B cell (primary cell): Measurements from ENCODE around the gene STOML1. TPM values are rescaled to one million over a fixed set of nuclear protein-coding genes. Genes with fewer than 3 reads are reported as not detected.

Source experiments
- ATAC-seq: fragments of 200-7000 bp; cut with Tn5 transposase; one replicate; pipeline ENCODE4 v1.10.0; 2021; ENCODE audit warnings: low read depth, mild to moderate bottlenecking, moderate number of reproducible peaks, moderate library complexity
- CTCF ChIA-PET: fragments of 350-600 bp; sonication (Branson Sonifier 250); formaldehyde crosslinking; loops from one replicate; lab custom pipeline; 2021; ENCODE audit warnings: antibody characterized with exemption, inconsistent platforms; lab: Charles Lee
- POLR2A ChIA-PET: fragments of 350-600 bp; sonication (Branson Sonifier 250); formaldehyde crosslinking; loops from one replicate; lab custom pipeline; 2021; ENCODE audit warnings: antibody characterized with exemption; lab: Charles Lee
- DNase-seq: peaks from one replicate; pipeline ENCODE4 v3.0.0; 2013
- H2AFZ ChIP-seq: 2 replicates; pipeline ENCODE4 v1.6.1; 2012; ENCODE audit warnings: mild to moderate bottlenecking, low read depth, low read length; ENCODE audit not compliant: insufficient read depth, poor library complexity, severe bottlenecking
- H3K27ac ChIP-seq, 2 donors: 1 replicate in 1 of 2; 2 replicates in 1 of 2; pipeline ENCODE4 v1.5.1; 2012 to 2013; ENCODE audit warnings: low read length in 2 of 2, mild to moderate bottlenecking in 2 of 2, moderate library complexity in 1 of 2
- H3K27me3 ChIP-seq, 4 experiments: fragments of 200-600 bp in 1 of 4; sonication (generic) in 1 of 4; replicated peaks in 1 of 4; 1 replicate in 2 of 4; 2 replicates in 2 of 4; pipeline versions ENCODE4 v1.6.1 to v1.7.0; 2013 to 2016; ENCODE audit warnings: low read length in 3 of 4, mild to moderate bottlenecking in 2 of 4, mixed read lengths in 1 of 4, moderate library complexity in 1 of 4; ENCODE audit not compliant: insufficient read depth in 4 of 4, control insufficient read depth in 3 of 4; ENCODE audit errors: control extremely low read depth in 1 of 4
- H3K36me3 ChIP-seq, 2 experiments: replicated peaks in 1 of 2; 1 replicate in 1 of 2; 2 replicates in 1 of 2; pipeline versions ENCODE4 v1.6.1 to v1.7.1; 2013; ENCODE audit warnings: low read length in 1 of 2; ENCODE audit not compliant: insufficient read depth in 2 of 2, control insufficient read depth in 1 of 2; ENCODE audit errors: control extremely low read depth in 1 of 2, extremely low read depth in 1 of 2
- H3K4me1 ChIP-seq, 2 donors: fragments of 200-600 bp in 1 of 2; sonication (generic) in 1 of 2; 1 replicate in 1 of 2; 2 replicates in 1 of 2; pipeline versions ENCODE4 v1.5.1 to v1.6.1; 2013 to 2017; ENCODE audit warnings: low read length in 2 of 2; ENCODE audit not compliant: control insufficient read depth in 2 of 2, insufficient read depth in 2 of 2
- H3K4me2 ChIP-seq: replicated peaks from 2 replicates; pipeline ENCODE3; 2012; ENCODE audit warnings: mild to moderate bottlenecking, low read depth, low read length; ENCODE audit not compliant: poor library complexity, severe bottlenecking
- H3K4me3 ChIP-seq, 5 experiments: fragments of 200-600 bp in 1 of 5; sonication (generic) in 1 of 5; 1 replicate in 3 of 5; 2 replicates in 2 of 5; pipeline versions ENCODE4 v1.5.1 to v1.7.0; 2011 to 2016; ENCODE audit warnings: low read length in 4 of 5, mild to moderate bottlenecking in 4 of 5, low read depth in 2 of 5, control low read depth in 1 of 5, moderate library complexity in 1 of 5; ENCODE audit not compliant: insufficient read depth in 1 of 5; ENCODE audit errors: control extremely low read depth in 1 of 5, extremely low read depth in 1 of 5
- H3K79me2 ChIP-seq: fragments of 200-600 bp; sonication (generic); one replicate; pipeline ENCODE4 v1.6.0; 2016; ENCODE audit warnings: low read length; ENCODE audit not compliant: control insufficient read depth, insufficient read depth
- H3K9ac ChIP-seq: fragments of 200-600 bp; sonication (generic); 2 replicates; pipeline ENCODE4 v1.6.1; 2017; ENCODE audit warnings: mild to moderate bottlenecking, low read length, moderate library complexity
- H3K9me3 ChIP-seq, 3 donors: one replicate each; pipeline versions ENCODE4 v1.6.1 to v1.7.1; 2013; ENCODE audit warnings: low read length in 2 of 3; ENCODE audit not compliant: control insufficient read depth in 2 of 3, insufficient read depth in 1 of 3; ENCODE audit errors: control extremely low read depth in 1 of 3
- H4K20me1 ChIP-seq: 2 replicates; pipeline ENCODE4 v1.6.0; 2012; ENCODE audit warnings: mild to moderate bottlenecking, low read length; ENCODE audit not compliant: insufficient read depth, control insufficient read depth, poor library complexity, severe bottlenecking
- H3K27ac Mint-ChIP-seq: one replicate; pipeline ENCODE4 v1.8.0; 2021; ENCODE audit warnings: mixed read lengths
- H3K27me3 Mint-ChIP-seq: one replicate; pipeline ENCODE4 v1.8.0; 2021; ENCODE audit warnings: mixed read lengths
- H3K4me1 Mint-ChIP-seq: one replicate; pipeline ENCODE4 v1.8.0; 2021; ENCODE audit warnings: mixed read lengths
- H3K4me3 Mint-ChIP-seq: one replicate; pipeline ENCODE4 v1.8.0; 2021; ENCODE audit warnings: mixed read lengths
- H3K9me3 Mint-ChIP-seq: one replicate; pipeline ENCODE4 v1.8.0; 2022; ENCODE audit warnings: mixed read lengths; ENCODE audit not compliant: insufficient read depth
- EZH2 ChIP-seq: IDR thresholded peaks from 2 replicates; pipeline ENCODE4 v1.6.1; 2012; ENCODE audit warnings: borderline replicate concordance, low read depth, mild to moderate bottlenecking, moderate library complexity, low read length; ENCODE audit not compliant: insufficient read depth, poor library complexity, severe bottlenecking
- WGBS: methylation state at CpG from one replicate; pipeline ENCODE4 v1.1.5; 2013; ENCODE audit warnings: missing lambda C conversion rate; ENCODE audit not compliant: insufficient coverage; 5-methylcytosine and 5-hydroxymethylcytosine counted together
- intact Hi-C: fragments of 100-400 bp; cut with micrococcal nuclease; formaldehyde crosslinking; loops from one replicate; pipeline ENCODE4 v1.10.0; 2022
- polyA plus RNA-seq: library from polyadenylated mRNA; depleted of rRNA; stranded (reverse); fragments of >200 nt; gene quantifications from 2 replicates; pipeline ENCODE4 v1.2.3, GENCODE V29; 2012
- total RNA-seq, 2 donors: library from RNA; stranded (reverse); fragments of 120-200 nt in 1 of 2; gene quantifications; 1 replicate in 1 of 2; 2 replicates in 1 of 2; pipeline versions ENCODE4 v1.2.3 to v1.2.4, GENCODE V29; 2013 to 2022
- TF ChIP-seq, protein P1 (sequence below): fragments of 200-600 bp; IDR thresholded peaks from one replicate; pipeline ENCODE4 v1.8.0; 2022; ENCODE audit warnings: antibody characterized with exemption, mild to moderate bottlenecking

Gene STOML1
- total and polyA plus RNA-seq, 2 donors (not counting 1 experiment from before 2014, with no cell fraction given), result 6.2 to 11.3 TPM

DNA sequence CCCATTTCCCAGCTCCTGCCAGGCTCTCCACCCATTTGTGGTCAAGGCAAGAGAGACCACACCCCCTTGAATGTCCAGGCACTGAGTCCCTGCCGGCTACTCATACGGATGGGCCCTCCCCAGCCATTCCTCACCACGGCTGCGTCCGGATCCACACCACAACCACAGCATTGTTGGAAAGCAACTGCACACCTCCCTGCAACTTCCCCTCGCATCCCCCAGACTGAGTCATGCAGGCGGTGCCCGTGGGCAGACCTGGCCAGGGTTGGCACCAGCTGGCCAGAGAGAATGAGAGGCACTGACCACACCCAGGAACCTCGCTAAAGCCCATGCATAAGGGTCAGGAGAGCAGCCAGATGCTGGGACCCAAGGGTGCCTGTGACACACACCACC lies 35.4 kb downstream of the STOML1 start:
- peaks cover 12% of the 10 kb centered on the region in 2 donors for H3K4me1 ChIP-seq
- no peaks in the 10 kb centered on the region for H4K20me1 ChIP-seq
- H3K4me3 ChIP-seq, result no peak overlapping the region
- DNase-seq (no peak), ATAC-seq (no peak)
- CTCF ChIA-PET, result interaction anchor here (1.0 kb wide), 1 partner anchor 9 kb away, joined by 4 read pairs; no protein-coding TSS in a partner anchor
- no peaks in the 10 kb centered on the region for H3K36me3 ChIP-seq
- no peak for TF ChIP-seq EZH2
- TF ChIP-seq, protein P1, sequence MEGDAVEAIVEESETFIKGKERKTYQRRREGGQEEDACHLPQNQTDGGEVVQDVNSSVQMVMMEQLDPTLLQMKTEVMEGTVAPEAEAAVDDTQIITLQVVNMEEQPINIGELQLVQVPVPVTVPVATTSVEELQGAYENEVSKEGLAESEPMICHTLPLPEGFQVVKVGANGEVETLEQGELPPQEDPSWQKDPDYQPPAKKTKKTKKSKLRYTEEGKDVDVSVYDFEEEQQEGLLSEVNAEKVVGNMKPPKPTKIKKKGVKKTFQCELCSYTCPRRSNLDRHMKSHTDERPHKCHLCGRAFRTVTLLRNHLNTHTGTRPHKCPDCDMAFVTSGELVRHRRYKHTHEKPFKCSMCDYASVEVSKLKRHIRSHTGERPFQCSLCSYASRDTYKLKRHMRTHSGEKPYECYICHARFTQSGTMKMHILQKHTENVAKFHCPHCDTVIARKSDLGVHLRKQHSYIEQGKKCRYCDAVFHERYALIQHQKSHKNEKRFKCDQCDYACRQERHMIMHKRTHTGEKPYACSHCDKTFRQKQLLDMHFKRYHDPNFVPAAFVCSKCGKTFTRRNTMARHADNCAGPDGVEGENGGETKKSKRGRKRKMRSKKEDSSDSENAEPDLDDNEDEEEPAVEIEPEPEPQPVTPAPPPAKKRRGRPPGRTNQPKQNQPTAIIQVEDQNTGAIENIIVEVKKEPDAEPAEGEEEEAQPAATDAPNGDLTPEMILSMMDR, result no peak
- 17% methylated on average over 9 of the region's 9 CpGs for WGBS
- H3K4me1 Mint-ChIP-seq, result peaks cover 10% of the 10 kb centered on the region
- peaks cover 0 to 10% (median 0%) of the 10 kb centered on the region in 4 experiments for H3K27me3 ChIP-seq
- no peak overlapping the region for H3K9ac ChIP-seq
- H3K27ac ChIP-seq, result no peak overlapping the region
- POLR2A ChIA-PET, result no interaction called here
- H3K9me3 ChIP-seq, result no peaks in the 10 kb centered on the region
- no peak overlapping the region for H3K4me2 ChIP-seq
- peaks cover 9% of the 10 kb centered on the region for H3K27me3 Mint-ChIP-seq
- no peaks in the 10 kb centered on the region for H3K9me3 Mint-ChIP-seq
- H2AFZ ChIP-seq, result no peak overlapping the region
- intact Hi-C loops, result no loop called here
- no peaks in the 10 kb centered on the region for H3K79me2 ChIP-seq
- no peak overlapping the region for H3K27ac Mint-ChIP-seq
- no peak overlapping the region for H3K4me3 Mint-ChIP-seq

DNA sequence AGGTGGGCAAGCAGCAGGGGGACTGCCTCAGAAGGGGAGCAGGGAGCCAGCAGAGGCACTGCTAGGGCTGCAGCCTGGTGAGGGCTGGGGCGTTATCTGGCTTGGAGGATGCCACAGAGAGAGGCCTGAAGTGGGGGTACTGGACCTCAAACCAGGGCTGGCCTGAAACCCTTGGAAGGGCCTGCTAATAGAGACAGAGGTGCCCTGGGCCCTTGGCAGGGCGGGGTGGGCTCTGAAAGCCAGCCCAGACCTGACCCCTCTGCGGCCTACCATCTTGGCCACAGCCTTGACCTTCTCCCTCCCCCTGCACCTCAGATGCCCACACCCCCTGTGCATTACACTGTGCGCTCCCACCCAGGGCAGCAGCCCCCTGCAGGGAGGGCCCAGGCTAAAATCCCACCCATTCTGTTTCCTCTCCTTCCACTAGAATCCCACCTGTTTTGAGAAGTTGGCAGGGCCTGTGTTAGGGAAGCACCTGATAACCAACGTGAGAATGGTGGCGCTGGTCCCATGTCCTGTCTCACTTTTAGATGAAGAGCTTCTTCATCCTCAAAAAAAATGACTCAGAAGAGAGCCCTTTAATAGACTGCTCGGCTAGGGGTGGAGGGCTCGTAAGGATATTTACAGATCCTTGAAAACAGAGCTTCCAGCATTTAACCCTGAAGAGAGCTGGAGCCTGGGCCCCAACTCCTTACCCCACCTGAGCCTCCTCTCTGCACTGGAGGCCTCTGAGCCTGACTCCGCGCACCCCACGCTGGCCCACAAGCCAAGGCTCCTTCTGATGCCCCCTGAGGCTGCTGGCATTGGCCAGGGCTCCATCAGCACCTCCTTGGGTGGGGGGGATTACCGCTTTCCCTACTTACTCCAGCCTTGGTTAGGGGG lies 36.0 kb downstream of the STOML1 start:
- intact Hi-C loops, result no loop called here
- no peaks in the 10 kb centered on the region for H3K79me2 ChIP-seq
- H3K4me1 ChIP-seq, result peaks cover 15 to 16% of the 10 kb centered on the region in 2 donors
- no peak for ATAC-seq
- whole genome bisulfite sequencing, result 91% methylated on average over 8 of the region's 12 CpGs
- no peaks in the 10 kb centered on the region for H3K9me3 Mint-ChIP-seq
- ChIA-PET POLR2A (no interaction called here), CTCF (no interaction called here)
- H3K27me3 ChIP-seq, result peaks cover 0 to 10% (median 0%) of the 10 kb centered on the region in 4 experiments
- no peaks in the 10 kb centered on the region for H3K36me3 ChIP-seq
- no peak overlapping the region for H3K27ac Mint-ChIP-seq
- no peak overlapping the region for H2AFZ ChIP-seq
- no peak overlapping the region for H3K4me3 Mint-ChIP-seq
- H3K4me1 Mint-ChIP-seq, result peaks cover 12% of the 10 kb centered on the region
- H4K20me1 ChIP-seq, result no peaks in the 10 kb centered on the region
- H3K27ac ChIP-seq, result no peak overlapping the region
- H3K27me3 Mint-ChIP-seq, result peaks cover 12% of the 10 kb centered on the region
- DNase-seq, result no peak
- H3K4me2 ChIP-seq, result no peak overlapping the region
- no peak overlapping the region for H3K4me3 ChIP-seq
- no peak overlapping the region for H3K9ac ChIP-seq
- H3K9me3 ChIP-seq, result no peaks in the 10 kb centered on the region
- TF ChIP-seq, protein P1, result no peak
- TF ChIP-seq EZH2, result no peak
